GM23338 (cell line): Measurements from ENCODE around the gene TTLL3. TPM values are rescaled to one million over a fixed set of nuclear protein-coding genes. Genes with fewer than 3 reads are reported as not detected.

ENCODE experiments used
- ATAC-seq: fragments of 200-7000 bp; cut with Tn5 transposase; 3 replicates; pipeline ENCODE4 v1.9.1; 2020
- DNase-seq: peaks from one replicate; pipeline ENCODE4 v3.0.0-alpha.2; 2015; ENCODE audit warnings: low spot score
- H2AFZ ChIP-seq: fragments of 200-600 bp; sonication (generic); 2 replicates; pipeline ENCODE4 v1.8.0; 2016; ENCODE audit warnings: antibody characterized with exemption, mild to moderate bottlenecking, moderate library complexity
- H3F3A ChIP-seq: fragments of 200-600 bp; sonication (generic); replicated peaks from 2 replicates; pipeline ENCODE4 v1.8.0; 2017; ENCODE audit warnings: antibody characterized with exemption, mixed run types, low read depth
- H3K27ac ChIP-seq: fragments of 200-600 bp; sonication (generic); 2 replicates; pipeline ENCODE4 v1.6.1; 2016; ENCODE audit warnings: low read depth
- H3K27me3 ChIP-seq: fragments of 200-600 bp; sonication (generic); 2 replicates; pipeline ENCODE4 v1.8.0; 2016; ENCODE audit warnings: mild to moderate bottlenecking, mixed run types, moderate library complexity; ENCODE audit not compliant: insufficient read depth
- H3K36me3 ChIP-seq: fragments of 200-600 bp; sonication (generic); 2 replicates; pipeline ENCODE4 v1.8.0; 2016; ENCODE audit warnings: mild to moderate bottlenecking; ENCODE audit not compliant: insufficient read depth
- H3K4me1 ChIP-seq: fragments of 200-600 bp; sonication (generic); 2 replicates; pipeline ENCODE4 v1.8.0; 2016; ENCODE audit warnings: mild to moderate bottlenecking, moderate library complexity; ENCODE audit not compliant: insufficient read depth
- H3K4me2 ChIP-seq: fragments of 200-600 bp; sonication (generic); 2 replicates; pipeline ENCODE4 v1.7.1; 2017; ENCODE audit warnings: mixed run types
- H3K4me3 ChIP-seq: fragments of 200-600 bp; sonication (generic); 2 replicates; pipeline ENCODE4 v1.6.1; 2016; ENCODE audit warnings: mixed run types
- H3K79me2 ChIP-seq: fragments of 200-600 bp; sonication (generic); replicated peaks from 2 replicates; pipeline ENCODE4 v1.8.0; 2017; ENCODE audit warnings: mild to moderate bottlenecking; ENCODE audit not compliant: insufficient read depth
- H3K9me2 ChIP-seq: fragments of 200-600 bp; sonication (generic); 2 replicates; pipeline ENCODE4 v1.8.0; 2017; ENCODE audit not compliant: insufficient read depth
- H4K20me1 ChIP-seq: fragments of 200-600 bp; sonication (generic); replicated peaks from 2 replicates; pipeline ENCODE4 v1.8.0; 2017; ENCODE audit warnings: mild to moderate bottlenecking; ENCODE audit not compliant: insufficient read depth
- H3K27ac Mint-ChIP-seq: 2 replicates; pipeline ENCODE4 v1.8.0; 2020; ENCODE audit warnings: inconsistent platforms, mild to moderate bottlenecking, moderate library complexity, mixed read lengths
- H3K27me3 Mint-ChIP-seq: 3 replicates; pipeline ENCODE4 v1.8.0; 2022; ENCODE audit warnings: low read depth, mild to moderate bottlenecking, moderate library complexity, mixed read lengths, inconsistent platforms; ENCODE audit not compliant: insufficient read depth, poor library complexity
- H3K36me3 Mint-ChIP-seq: 3 replicates; pipeline ENCODE4 v1.8.0; 2021; ENCODE audit warnings: low read depth, mild to moderate bottlenecking, inconsistent platforms, moderate library complexity, mixed read lengths
- H3K4me1 Mint-ChIP-seq: 3 replicates; pipeline ENCODE4 v1.8.0; 2020; ENCODE audit warnings: mild to moderate bottlenecking, inconsistent platforms, mixed read lengths
- H3K4me3 Mint-ChIP-seq: 3 replicates; pipeline ENCODE4 v1.8.0; 2021; ENCODE audit warnings: moderate library complexity, mild to moderate bottlenecking, inconsistent platforms, mixed read lengths
- H3K9me3 Mint-ChIP-seq: 3 replicates; pipeline ENCODE4 v1.8.0; 2020; ENCODE audit warnings: moderate library complexity, mild to moderate bottlenecking, inconsistent platforms, mixed read lengths
- CREB1 ChIP-seq: fragments of 250-450 bp; sonication (Bioruptor Pico); IDR thresholded peaks from 2 replicates; pipeline ENCODE4 v1.5.0; 2020; ENCODE audit warnings: low read depth, mild to moderate bottlenecking, moderate library complexity
- EZH2 ChIP-seq: fragments of 200-600 bp; sonication (generic); IDR thresholded peaks from one replicate; pipeline ENCODE4 v1.8.0; 2017; ENCODE audit warnings: antibody characterized with exemption, mild to moderate bottlenecking, low read depth; ENCODE audit not compliant: unreplicated experiment
- EZH2phosphoT487 ChIP-seq: fragments of 200-600 bp; sonication (generic); IDR thresholded peaks from one replicate; pipeline ENCODE4 v1.8.1; 2018; ENCODE audit warnings: antibody characterized with exemption; ENCODE audit not compliant: unreplicated experiment
- JUNB ChIP-seq: IDR thresholded peaks from one replicate; pipeline ENCODE4 v1.6.1; 2016; ENCODE audit warnings: antibody characterized with exemption; ENCODE audit not compliant: unreplicated experiment
- NANOG ChIP-seq: IDR thresholded peaks from 2 replicates; pipeline ENCODE4 v1.6.1; 2016; ENCODE audit warnings: antibody characterized with exemption, borderline replicate concordance
- POLR2AphosphoS5 ChIP-seq: IDR thresholded peaks from 2 replicates; pipeline ENCODE4 v1.6.1; 2016; ENCODE audit warnings: antibody characterized with exemption, low read depth
- STAT1 ChIP-seq: IDR thresholded peaks from one replicate; pipeline ENCODE4 v1.6.1; 2016; ENCODE audit warnings: antibody characterized with exemption; ENCODE audit not compliant: unreplicated experiment
- polyA plus RNA-seq: library from polyadenylated mRNA; unstranded; fragments of >200 nt; fragmentation: Nextera tagmentation; extraction: Ambion mirVana; gene quantifications from 2 replicates; pipeline ENCODE4 v1.2.1, GENCODE V29; 2016
- total RNA-seq: library from RNA; depleted of rRNA; stranded (reverse); fragments of >200 nt; shearing (Covaris generic); gene quantifications from 2 replicates; pipeline ENCODE4 v1.2.3, GENCODE V29; 2014
- TF ChIP-seq, protein P1 (sequence below): IDR thresholded peaks from one replicate; pipeline ENCODE4 v1.6.1; 2018; ENCODE audit warnings: antibody characterized with exemption; ENCODE audit not compliant: unreplicated experiment
- TF ChIP-seq, protein P2 (sequence below), 2 experiments: fragments of 200-600 bp in 1 of 2; sonication (generic) in 1 of 2; conservative IDR thresholded peaks; 2 replicates each; pipeline versions ENCODE4 v1.5.1 to v1.6.1; 2016 to 2017; ENCODE audit warnings: antibody characterized with exemption in 2 of 2, low read depth in 2 of 2, mild to moderate bottlenecking in 2 of 2, moderate library complexity in 1 of 2
- TF ChIP-seq, protein P3 (sequence below): IDR thresholded peaks from 2 replicates; pipeline ENCODE4 v1.6.1; 2016; ENCODE audit warnings: antibody characterized with exemption

The TTLL3 gene
- total and polyA plus RNA-seq, 2 experiments from 2014 or later: 3.7 to 5.3 TPM

DNA sequence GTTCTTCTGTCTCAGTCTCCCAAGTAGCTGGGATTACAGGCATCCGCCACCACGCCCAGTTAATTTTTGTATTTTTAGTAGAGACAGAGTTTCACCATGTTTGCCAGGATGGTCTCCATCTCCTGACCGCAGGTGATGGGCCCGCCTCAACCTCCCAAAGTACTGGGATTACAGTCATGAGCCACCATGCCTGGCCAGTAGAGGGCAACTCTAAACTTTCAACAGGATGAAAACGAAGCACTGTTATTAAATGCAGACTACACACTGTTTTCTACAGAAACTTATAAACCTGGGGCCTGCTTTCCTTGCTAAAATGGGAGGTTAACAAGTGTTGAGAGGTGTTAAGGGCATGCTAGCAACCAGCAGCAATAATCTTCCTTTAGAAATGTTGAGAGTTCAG is 9.5 kb upstream of the TTLL3 start:
- H4K20me1 ChIP-seq: peaks cover 20% of the 10 kb centered on the region
- no peaks in the 10 kb centered on the region for H3K4me1 ChIP-seq
- H3K9me3 Mint-ChIP-seq: no peaks in the 10 kb centered on the region
- no peak overlapping the region for H3K27ac ChIP-seq
- no peak overlapping the region for H3K4me3 ChIP-seq
- no peaks in the 10 kb centered on the region for H3K9me2 ChIP-seq
- no peak overlapping the region for H3K27ac Mint-ChIP-seq
- no peak overlapping the region for H3K4me2 ChIP-seq
- H2AFZ ChIP-seq: no peak overlapping the region
- TF ChIP-seq, protein P1, sequence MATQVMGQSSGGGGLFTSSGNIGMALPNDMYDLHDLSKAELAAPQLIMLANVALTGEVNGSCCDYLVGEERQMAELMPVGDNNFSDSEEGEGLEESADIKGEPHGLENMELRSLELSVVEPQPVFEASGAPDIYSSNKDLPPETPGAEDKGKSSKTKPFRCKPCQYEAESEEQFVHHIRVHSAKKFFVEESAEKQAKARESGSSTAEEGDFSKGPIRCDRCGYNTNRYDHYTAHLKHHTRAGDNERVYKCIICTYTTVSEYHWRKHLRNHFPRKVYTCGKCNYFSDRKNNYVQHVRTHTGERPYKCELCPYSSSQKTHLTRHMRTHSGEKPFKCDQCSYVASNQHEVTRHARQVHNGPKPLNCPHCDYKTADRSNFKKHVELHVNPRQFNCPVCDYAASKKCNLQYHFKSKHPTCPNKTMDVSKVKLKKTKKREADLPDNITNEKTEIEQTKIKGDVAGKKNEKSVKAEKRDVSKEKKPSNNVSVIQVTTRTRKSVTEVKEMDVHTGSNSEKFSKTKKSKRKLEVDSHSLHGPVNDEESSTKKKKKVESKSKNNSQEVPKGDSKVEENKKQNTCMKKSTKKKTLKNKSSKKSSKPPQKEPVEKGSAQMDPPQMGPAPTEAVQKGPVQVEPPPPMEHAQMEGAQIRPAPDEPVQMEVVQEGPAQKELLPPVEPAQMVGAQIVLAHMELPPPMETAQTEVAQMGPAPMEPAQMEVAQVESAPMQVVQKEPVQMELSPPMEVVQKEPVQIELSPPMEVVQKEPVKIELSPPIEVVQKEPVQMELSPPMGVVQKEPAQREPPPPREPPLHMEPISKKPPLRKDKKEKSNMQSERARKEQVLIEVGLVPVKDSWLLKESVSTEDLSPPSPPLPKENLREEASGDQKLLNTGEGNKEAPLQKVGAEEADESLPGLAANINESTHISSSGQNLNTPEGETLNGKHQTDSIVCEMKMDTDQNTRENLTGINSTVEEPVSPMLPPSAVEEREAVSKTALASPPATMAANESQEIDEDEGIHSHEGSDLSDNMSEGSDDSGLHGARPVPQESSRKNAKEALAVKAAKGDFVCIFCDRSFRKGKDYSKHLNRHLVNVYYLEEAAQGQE: no peak
- TF ChIP-seq POLR2AphosphoS5 (no peak), NANOG (no peak), EZH2phosphoT487 (no peak), STAT1 (no peak), CREB1 (no peak)
- TF ChIP-seq, protein P2, sequence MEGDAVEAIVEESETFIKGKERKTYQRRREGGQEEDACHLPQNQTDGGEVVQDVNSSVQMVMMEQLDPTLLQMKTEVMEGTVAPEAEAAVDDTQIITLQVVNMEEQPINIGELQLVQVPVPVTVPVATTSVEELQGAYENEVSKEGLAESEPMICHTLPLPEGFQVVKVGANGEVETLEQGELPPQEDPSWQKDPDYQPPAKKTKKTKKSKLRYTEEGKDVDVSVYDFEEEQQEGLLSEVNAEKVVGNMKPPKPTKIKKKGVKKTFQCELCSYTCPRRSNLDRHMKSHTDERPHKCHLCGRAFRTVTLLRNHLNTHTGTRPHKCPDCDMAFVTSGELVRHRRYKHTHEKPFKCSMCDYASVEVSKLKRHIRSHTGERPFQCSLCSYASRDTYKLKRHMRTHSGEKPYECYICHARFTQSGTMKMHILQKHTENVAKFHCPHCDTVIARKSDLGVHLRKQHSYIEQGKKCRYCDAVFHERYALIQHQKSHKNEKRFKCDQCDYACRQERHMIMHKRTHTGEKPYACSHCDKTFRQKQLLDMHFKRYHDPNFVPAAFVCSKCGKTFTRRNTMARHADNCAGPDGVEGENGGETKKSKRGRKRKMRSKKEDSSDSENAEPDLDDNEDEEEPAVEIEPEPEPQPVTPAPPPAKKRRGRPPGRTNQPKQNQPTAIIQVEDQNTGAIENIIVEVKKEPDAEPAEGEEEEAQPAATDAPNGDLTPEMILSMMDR (conservative IDR thresholded peaks at IDR 0.05; ENCODE audit: low read depth in 2 of 2): peak; percentile 46 to 48
- H3K36me3 Mint-ChIP-seq: peaks cover 88% of the 10 kb centered on the region
- ATAC-seq: peak; percentile 55; the same call in 2 of the 3 replicates
- DNase-seq: no peak
- H3K4me1 Mint-ChIP-seq: no peaks in the 10 kb centered on the region
- H3K27me3 ChIP-seq: no peaks in the 10 kb centered on the region
- peaks cover 15% of the 10 kb centered on the region for H3K79me2 ChIP-seq
- peaks cover 76% of the 10 kb centered on the region for H3K36me3 ChIP-seq
- peaks cover 6% of the 10 kb centered on the region for H3K27me3 Mint-ChIP-seq
- no peak overlapping the region for H3K4me3 Mint-ChIP-seq
- H3F3A ChIP-seq: 0 out of 2 replicates have a peak, but pooled peaks cover 13% of the 10 kb centered on the region

DNA sequence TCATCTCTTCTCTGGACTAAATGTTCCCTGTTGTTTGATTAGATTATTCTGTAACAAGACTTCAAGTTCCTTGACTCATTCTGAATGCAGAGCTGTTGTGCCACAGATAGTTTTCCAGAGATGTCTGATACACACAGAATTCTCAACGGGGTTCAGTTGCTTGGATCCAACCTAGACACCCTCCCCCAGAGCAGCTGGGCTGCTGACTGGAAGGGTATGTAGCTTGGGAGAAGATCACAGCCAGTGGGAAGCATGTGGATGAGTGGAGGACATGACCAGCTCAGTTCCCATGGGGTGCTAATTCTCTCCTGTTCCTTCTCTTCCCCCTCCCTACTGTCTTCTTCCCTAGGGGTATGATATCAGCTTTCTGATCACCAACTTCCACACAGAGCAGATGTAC is 6.6 kb upstream of the TTLL3 start:
- Histone ChIP-seq H3F3A (peaks cover 16% of the 10 kb centered on the region; the same call in 1 of the 2 replicates), H4K20me1 (peaks cover 29% of the 10 kb centered on the region), H3K4me2 (no peak overlapping the region), H3K79me2 (no peaks in the 10 kb centered on the region), H3K36me3 (peaks cover 64% of the 10 kb centered on the region), H2AFZ (no peak overlapping the region), H3K27ac (no peak overlapping the region), H3K27me3 (no peaks in the 10 kb centered on the region), H3K9me2 (no peaks in the 10 kb centered on the region), H3K4me3 (no peak overlapping the region), H3K4me1 (no peaks in the 10 kb centered on the region)
- TF ChIP-seq EZH2: no peak
- no peak for TF ChIP-seq POLR2AphosphoS5
- TF ChIP-seq, protein P3, sequence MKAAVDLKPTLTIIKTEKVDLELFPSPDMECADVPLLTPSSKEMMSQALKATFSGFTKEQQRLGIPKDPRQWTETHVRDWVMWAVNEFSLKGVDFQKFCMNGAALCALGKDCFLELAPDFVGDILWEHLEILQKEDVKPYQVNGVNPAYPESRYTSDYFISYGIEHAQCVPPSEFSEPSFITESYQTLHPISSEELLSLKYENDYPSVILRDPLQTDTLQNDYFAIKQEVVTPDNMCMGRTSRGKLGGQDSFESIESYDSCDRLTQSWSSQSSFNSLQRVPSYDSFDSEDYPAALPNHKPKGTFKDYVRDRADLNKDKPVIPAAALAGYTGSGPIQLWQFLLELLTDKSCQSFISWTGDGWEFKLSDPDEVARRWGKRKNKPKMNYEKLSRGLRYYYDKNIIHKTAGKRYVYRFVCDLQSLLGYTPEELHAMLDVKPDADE: no peak
- TF ChIP-seq EZH2phosphoT487: no peak
- TF ChIP-seq, protein P1: no peak
- no peak for TF ChIP-seq JUNB
- peaks cover 2% of the 10 kb centered on the region; the same call in 1 of the 3 replicates for H3K4me1 Mint-ChIP-seq
- DNase-seq: no peak
- ATAC-seq: no peak
- peaks cover 5% of the 10 kb centered on the region for H3K27me3 Mint-ChIP-seq
- H3K36me3 Mint-ChIP-seq: peaks cover 82% of the 10 kb centered on the region
- no peak overlapping the region for H3K27ac Mint-ChIP-seq
- H3K9me3 Mint-ChIP-seq: no peaks in the 10 kb centered on the region
- no peak overlapping the region for H3K4me3 Mint-ChIP-seq
